ENCODE measurements around the gene PIK3CD. TPM values are rescaled to one million over a fixed set of nuclear protein-coding genes. Genes with fewer than 3 reads are reported as not detected.

Gene PIK3CD
- total and polyA plus RNA-seq, 2 of the 8 experiments (the other 6 are each of a cell fraction or from before 2014, with no cell fraction given): 20.6 to 24.1 TPM

DNA sequence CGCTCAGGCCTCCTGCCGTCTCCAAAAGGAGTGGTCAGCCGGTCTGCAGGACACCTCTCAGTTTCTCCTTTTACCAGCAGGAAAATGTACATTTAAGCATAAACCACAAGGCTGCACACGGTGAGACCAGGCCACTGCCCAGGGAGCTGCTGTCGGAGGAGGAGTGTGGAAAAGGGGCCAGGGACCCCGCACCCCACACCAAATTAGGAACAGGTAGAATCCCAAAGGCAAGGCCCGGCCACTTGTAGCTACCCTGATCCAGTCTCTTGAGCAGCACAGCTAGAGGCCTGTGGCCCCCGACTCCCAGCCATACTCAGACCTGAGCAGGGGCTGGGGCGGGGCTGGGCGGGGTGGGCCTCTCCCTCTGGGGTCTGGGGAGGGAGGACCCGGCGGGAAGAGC lies 78.0 kb downstream of the PIK3CD start:
- H3K14ac ChIP-seq (ENCODE audit: insufficient read length): no peak overlapping the region
- no peak overlapping the region for H3K9ac ChIP-seq (replicated peaks in 1 of 4; ENCODE audit: extremely low read depth in 1 of 4, low read depth in 3 of 4, low read length in 3 of 4)
- peaks cover 0 to 3% (median 0%) of the 10 kb centered on the region in 4 experiments; a peak in 2 of 7 replicates for H3K4me1 ChIP-seq (replicated peaks in 1 of 4; ENCODE audit: control insufficient read depth in 3 of 4, insufficient read depth in 4 of 4, low read length in 3 of 4)
- peaks cover 19 to 59% (median 43%) of the 10 kb centered on the region in 4 experiments for H3K36me3 ChIP-seq (ENCODE audit: control insufficient read depth in 2 of 4, insufficient read depth in 4 of 4, low read length in 3 of 4)
- 84% methylated on average over 10 of the region's 12 CpGs; no CpG with 5 or more reads in 1 of the 2 experiments for WGBS, 2 experiments (ENCODE audit: extremely low coverage in 1 of 2, insufficient coverage in 1 of 2, insufficient read length in 1 of 2, insufficient replicate concordance in 2 of 2, low coverage in 1 of 2, low lambda C conversion rate in 2 of 2, missing lambda C conversion rate in 1 of 2)
- no peak overlapping the region for H2AFZ ChIP-seq (ENCODE audit: low read length)
- POLR2A ChIA-PET (ENCODE audit: partially characterized antibody): interaction anchor here (2.0 kb wide), 1 partner anchor 12 kb away, joined by 4 read pairs; no protein-coding TSS in a partner anchor
- H4K8ac ChIP-seq (ENCODE audit: extremely low read depth, insufficient read depth, low read length): no peak overlapping the region
- no peak overlapping the region for H2BK20ac ChIP-seq (ENCODE audit: low read length)
- H3K23me2 ChIP-seq (ENCODE audit: low read depth, low read length): no peaks in the 10 kb centered on the region
- no peak overlapping the region for H3K4ac ChIP-seq (replicated peaks; ENCODE audit: insufficient read length, low read depth, low read length)
- no peak overlapping the region for H3K4me3 ChIP-seq (ENCODE audit: extremely low read depth in 1 of 4, insufficient read depth in 2 of 4, low read depth in 3 of 4, low read length in 4 of 4)
- H2BK15ac ChIP-seq (ENCODE audit: low read length): no peak overlapping the region
- H2BK120ac ChIP-seq (replicated peaks; ENCODE audit: low read depth, low read length): no peak overlapping the region
- no peak overlapping the region for H2BK5ac ChIP-seq (ENCODE audit: low read depth, low read length)
- peaks cover 0 to 4% of the 10 kb centered on the region in 2 experiments; a peak in 2 of 4 replicates for H3K9me3 ChIP-seq (ENCODE audit: insufficient read depth in 2 of 2, low read depth in 1 of 2, low read length in 1 of 2)
- no peak overlapping the region for H3K18ac ChIP-seq (ENCODE audit: extremely low read depth, low read length)
- CTCF ChIA-PET (ENCODE audit: partially characterized antibody): interaction anchor here (0.7 to 3.3 kb wide), 5 partner anchors 8 to 114 kb away, joined by 3 to 18 read pairs (median 5); no protein-coding TSS in a partner anchor
- H4K20me1 ChIP-seq (replicated peaks in 1 of 2; ENCODE audit: control insufficient read depth in 1 of 2, insufficient read depth in 2 of 2, low read length in 2 of 2): peaks cover 0 to 9% of the 10 kb centered on the region in 2 experiments
- no peaks in the 10 kb centered on the region for H3K79me1 ChIP-seq (ENCODE audit: low read depth, low read length)
- no peak overlapping the region for H2BK12ac ChIP-seq (ENCODE audit: low read depth, low read length)
- H3K56ac ChIP-seq (replicated peaks; ENCODE audit: insufficient read length, low read depth, low read length): no peak overlapping the region
- no peak overlapping the region for H3K27ac ChIP-seq (ENCODE audit: low read depth, low read length)
- no peak overlapping the region for H2AK5ac ChIP-seq (ENCODE audit: low read depth, low read length)
- H4K5ac ChIP-seq (ENCODE audit: insufficient read length, low read depth, low read length): no peak overlapping the region
- H3K4me2 ChIP-seq (ENCODE audit: insufficient read depth in 1 of 2, low read depth in 2 of 2, low read length in 2 of 2): no peak overlapping the region
- no peaks in the 10 kb centered on the region for H3K79me2 ChIP-seq (ENCODE audit: control insufficient read depth in 1 of 2, insufficient read depth in 2 of 2, low read length in 2 of 2)
- no peak overlapping the region for H3K23ac ChIP-seq (ENCODE audit: insufficient read length)
- no peaks in the 10 kb centered on the region for H3K27me3 ChIP-seq (replicated peaks in 1 of 4; ENCODE audit: control insufficient read depth in 3 of 4, extremely low read depth in 1 of 4, insufficient read depth in 3 of 4, low read length in 3 of 4)
- DNase-seq (ENCODE audit: low read depth in 1 of 2, low spot score in 2 of 2): no peak
- no peak for FAIRE-seq
- H4K91ac ChIP-seq (replicated peaks; ENCODE audit: insufficient read length, low read length): no peak overlapping the region
- TF ChIP-seq SAP30 (IDR thresholded peaks at IDR 0.05; ENCODE audit: insufficient read depth, insufficient replicate concordance, low read length): no peak
- TF ChIP-seq RBBP5 (IDR thresholded peaks at IDR 0.05; ENCODE audit: borderline replicate concordance, low read depth, low read length): no peak
- TF ChIP-seq BACH1 (IDR thresholded peaks at IDR 0.05; ENCODE audit: low read length): no peak
- no peak for TF ChIP-seq SUZ12 (IDR thresholded peaks at IDR 0.05; ENCODE audit: low read length)
- TF ChIP-seq KDM4A (IDR thresholded peaks at IDR 0.05; ENCODE audit: low read depth, low read length, severe bottlenecking): no peak
- TF ChIP-seq, protein P1, sequence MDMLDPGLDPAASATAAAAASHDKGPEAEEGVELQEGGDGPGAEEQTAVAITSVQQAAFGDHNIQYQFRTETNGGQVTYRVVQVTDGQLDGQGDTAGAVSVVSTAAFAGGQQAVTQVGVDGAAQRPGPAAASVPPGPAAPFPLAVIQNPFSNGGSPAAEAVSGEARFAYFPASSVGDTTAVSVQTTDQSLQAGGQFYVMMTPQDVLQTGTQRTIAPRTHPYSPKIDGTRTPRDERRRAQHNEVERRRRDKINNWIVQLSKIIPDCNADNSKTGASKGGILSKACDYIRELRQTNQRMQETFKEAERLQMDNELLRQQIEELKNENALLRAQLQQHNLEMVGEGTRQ (IDR thresholded peaks at IDR 0.05; ENCODE audit: low read length): no peak
- TF ChIP-seq CHD1 (IDR thresholded peaks at IDR 0.05; ENCODE audit: low read depth, low read length): no peak
- no peak for TF ChIP-seq CREB1 (IDR thresholded peaks at IDR 0.05)
- no peak for TF ChIP-seq CBX5 (IDR thresholded peaks at IDR 0.05; ENCODE audit: low read depth, low read length)
- no peak for TF ChIP-seq TAF7 (optimal IDR thresholded peaks at IDR 0.05; ENCODE audit: borderline replicate concordance, low read depth, low read length)
- TF ChIP-seq KDM1A (IDR thresholded peaks at IDR 0.05; ENCODE audit: borderline replicate concordance, low read length): no peak
- TF ChIP-seq SRF (IDR thresholded peaks at IDR 0.05; ENCODE audit: low read depth, low read length): no peak
- no peak for TF ChIP-seq PHF8 (conservative IDR thresholded peaks at IDR 0.05; ENCODE audit: low read depth, low read length)

Measured in H1 (cell line).